Measurements from ENCODE around the gene SFRP5. TPM values are rescaled to one million over a fixed set of nuclear protein-coding genes. Genes with fewer than 3 reads are reported as not detected.

Gene SFRP5
- total RNA-seq, 1 donor from 2014 or later: 1.6 TPM

DNA sequence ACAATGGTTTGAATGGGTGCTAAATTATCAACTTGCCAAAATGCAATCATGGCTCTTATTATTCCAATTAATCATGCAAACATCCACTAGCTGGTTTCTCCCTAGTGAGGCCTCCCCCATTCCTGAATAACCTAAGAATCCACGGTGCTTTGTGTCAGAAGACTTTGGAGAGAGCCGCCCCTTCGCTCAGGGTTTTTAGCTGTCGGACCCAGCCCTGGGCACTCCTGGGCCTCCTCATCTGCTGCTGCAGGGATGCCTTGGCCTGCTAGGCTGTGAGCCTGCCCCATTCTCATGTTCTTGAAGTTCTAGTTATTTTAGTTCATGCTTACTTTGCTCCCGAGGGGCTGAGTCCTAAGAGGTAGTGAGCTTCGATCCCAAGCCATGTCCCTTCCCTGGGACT is 34.1 kb upstream of the SFRP5 start:
- Histone ChIP-seq H3K4me3 (ENCODE audit: low read length in 3 of 3) (no peak overlapping the region), H3K4me1 (ENCODE audit: control insufficient read depth in 3 of 3, insufficient read depth in 3 of 3, low read length in 3 of 3) (peaks cover 0 to 11% (median 7%) of the 10 kb centered on the region in 3 donors), H3K27me3 (ENCODE audit: control insufficient read depth in 3 of 3, insufficient read depth in 3 of 3, low read length in 3 of 3) (peaks cover 0 to 8% (median 0%) of the 10 kb centered on the region in 3 donors), H3K27ac (ENCODE audit: low read depth, low read length) (no peak overlapping the region), H3K36me3 (ENCODE audit: control insufficient read depth in 3 of 3, insufficient read depth in 3 of 3, low read length in 3 of 3) (no peaks in the 10 kb centered on the region), H3K9ac (ENCODE audit: low read depth in 1 of 3, low read length in 3 of 3) (no peak overlapping the region), H3K9me3 (ENCODE audit: control insufficient read depth in 3 of 3, low read length in 3 of 3) (no peaks in the 10 kb centered on the region)

DNA sequence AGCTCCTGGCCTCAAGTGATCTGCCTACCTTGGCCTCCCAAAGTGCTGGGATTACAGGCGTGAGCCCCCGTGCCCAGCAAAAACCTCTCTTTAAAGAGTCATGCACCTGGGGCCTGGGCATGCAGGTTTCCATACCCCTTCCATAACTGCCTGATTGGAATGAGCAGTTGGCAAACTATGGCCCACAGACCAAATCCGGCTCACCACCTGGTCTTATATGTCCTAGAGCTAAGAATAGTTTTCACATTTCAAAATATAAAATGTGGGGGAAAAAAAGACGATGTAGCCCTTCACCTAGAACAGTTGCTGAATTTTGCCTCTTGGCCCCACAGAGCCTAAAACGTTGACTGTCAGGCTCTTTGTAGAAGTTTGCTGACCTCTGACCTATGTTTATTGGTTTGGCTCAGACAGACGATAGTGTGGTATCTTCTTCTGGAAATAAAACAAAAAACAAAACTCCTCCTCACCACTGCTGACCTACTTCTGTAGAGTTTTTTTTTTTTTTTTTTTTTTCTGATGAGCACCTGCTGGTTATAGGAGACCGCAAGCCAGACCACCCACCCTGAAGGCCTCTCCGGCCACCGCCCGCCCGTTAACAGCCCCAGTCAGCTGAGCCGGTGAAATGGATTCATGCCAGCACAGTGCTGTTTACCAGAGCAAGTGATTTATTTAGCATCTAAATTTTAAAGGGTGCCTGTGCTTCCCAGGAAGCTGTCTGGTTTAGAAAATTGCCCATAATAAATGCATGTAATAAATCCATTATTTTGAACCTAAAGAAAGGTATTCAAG is 33.5 kb upstream of the SFRP5 start:
- no peaks in the 10 kb centered on the region for H3K36me3 ChIP-seq (ENCODE audit: control insufficient read depth in 3 of 3, insufficient read depth in 3 of 3, low read length in 3 of 3)
- no peaks in the 10 kb centered on the region for H3K9me3 ChIP-seq (ENCODE audit: control insufficient read depth in 3 of 3, low read length in 3 of 3)
- H3K4me1 ChIP-seq (ENCODE audit: control insufficient read depth in 3 of 3, insufficient read depth in 3 of 3, low read length in 3 of 3): peaks cover 0 to 11% (median 7%) of the 10 kb centered on the region in 3 donors
- H3K9ac ChIP-seq (ENCODE audit: low read depth in 1 of 3, low read length in 3 of 3): no peak overlapping the region
- H3K4me3 ChIP-seq (ENCODE audit: low read length in 3 of 3): no peak overlapping the region
- peaks cover 0 to 10% (median 0%) of the 10 kb centered on the region in 3 donors for H3K27me3 ChIP-seq (ENCODE audit: control insufficient read depth in 3 of 3, insufficient read depth in 3 of 3, low read length in 3 of 3)
- peak overlapping the region; percentile 66 for H3K27ac ChIP-seq (ENCODE audit: low read depth, low read length)

- Histone ChIP-seq H3K27ac (ENCODE audit: low read depth, low read length) (no peak overlapping the region), H3K4me1 (ENCODE audit: control insufficient read depth in 3 of 3, insufficient read depth in 3 of 3, low read length in 3 of 3) (peaks cover 0 to 11% (median 7%) of the 10 kb centered on the region in 3 donors), H3K9ac (ENCODE audit: low read depth in 1 of 3, low read length in 3 of 3) (no peak overlapping the region), H3K4me3 (ENCODE audit: low read length in 3 of 3) (no peak overlapping the region), H3K36me3 (ENCODE audit: control insufficient read depth in 3 of 3, insufficient read depth in 3 of 3, low read length in 3 of 3) (no peaks in the 10 kb centered on the region), H3K9me3 (ENCODE audit: control insufficient read depth in 3 of 3, low read length in 3 of 3) (peaks cover 0 to 8% (median 0%) of the 10 kb centered on the region in 3 donors), H3K27me3 (ENCODE audit: control insufficient read depth in 3 of 3, insufficient read depth in 3 of 3, low read length in 3 of 3) (peaks cover 3 to 16% (median 4%) of the 10 kb centered on the region in 3 donors)
Measured at GRCh38 chr10:97801422-97801821, 29.6 kb upstream of the SFRP5 start.

DNA sequence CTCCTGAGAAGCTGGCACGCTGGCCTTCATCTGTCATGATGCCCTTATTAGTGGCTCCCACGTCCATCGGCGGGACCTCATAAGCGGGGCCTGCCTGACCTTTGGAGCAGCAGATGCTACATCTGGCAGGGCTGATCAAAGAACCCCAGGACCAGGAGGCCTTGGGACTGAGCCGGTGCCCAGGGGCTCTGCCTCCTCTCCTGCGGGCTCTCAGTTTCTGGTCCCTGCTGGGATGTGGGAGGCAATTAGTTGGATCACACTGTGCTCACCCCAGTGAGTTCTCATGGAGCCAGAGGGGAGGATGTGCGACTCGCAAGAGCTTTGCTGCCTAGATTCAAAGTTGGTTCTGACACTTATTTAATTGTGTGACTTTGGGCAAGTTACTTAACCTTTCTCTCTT is 28.7 kb upstream of the SFRP5 start:
- Histone ChIP-seq H3K9ac (ENCODE audit: low read depth in 1 of 3, low read length in 3 of 3) (no peak overlapping the region), H3K27ac (ENCODE audit: low read depth, low read length) (no peak overlapping the region), H3K36me3 (ENCODE audit: control insufficient read depth in 3 of 3, insufficient read depth in 3 of 3, low read length in 3 of 3) (no peaks in the 10 kb centered on the region), H3K27me3 (ENCODE audit: control insufficient read depth in 3 of 3, insufficient read depth in 3 of 3, low read length in 3 of 3) (peaks cover 3 to 17% (median 4%) of the 10 kb centered on the region in 3 donors), H3K4me3 (ENCODE audit: low read length in 3 of 3) (no peak overlapping the region), H3K9me3 (ENCODE audit: control insufficient read depth in 3 of 3, low read length in 3 of 3) (peaks cover 0 to 8% (median 0%) of the 10 kb centered on the region in 3 donors), H3K4me1 (ENCODE audit: control insufficient read depth in 3 of 3, insufficient read depth in 3 of 3, low read length in 3 of 3) (peaks cover 0 to 6% (median 0%) of the 10 kb centered on the region in 3 donors)

DNA sequence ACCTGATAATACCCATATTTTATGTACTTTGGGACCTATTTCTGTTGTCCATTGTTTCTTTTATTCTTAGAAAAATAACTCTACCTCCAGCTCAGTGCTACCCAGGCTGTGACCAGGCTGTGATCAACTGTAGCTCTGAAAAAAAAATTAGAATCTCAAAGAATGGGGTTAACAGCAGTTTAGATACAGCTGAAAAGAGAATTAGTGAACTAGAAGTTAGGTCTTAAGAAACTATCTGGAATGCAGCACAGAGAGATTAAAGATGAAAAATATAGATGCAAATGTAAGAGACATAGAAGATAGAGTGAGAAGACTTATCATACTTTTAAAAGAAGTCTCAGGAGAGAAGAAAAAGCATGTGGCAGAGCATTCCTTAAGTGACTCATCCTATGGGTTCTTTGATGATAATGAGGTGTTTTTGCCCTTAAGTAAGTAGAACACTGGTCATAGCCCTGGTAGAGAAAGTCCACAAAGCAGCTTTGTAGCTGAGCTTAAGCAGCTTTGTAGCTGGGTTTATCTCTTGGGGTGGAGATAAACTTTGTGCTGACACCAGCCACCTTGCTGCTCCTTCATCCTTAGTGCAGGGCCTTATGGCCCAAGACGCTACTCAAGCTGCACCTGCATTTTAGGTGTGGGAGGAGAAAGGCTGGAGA is 27.3 kb upstream of the SFRP5 start:
- H3K27ac ChIP-seq (ENCODE audit: low read depth, low read length): no peak overlapping the region
- peaks cover 0 to 8% (median 0%) of the 10 kb centered on the region in 3 donors for H3K9me3 ChIP-seq (ENCODE audit: control insufficient read depth in 3 of 3, low read length in 3 of 3)
- H3K9ac ChIP-seq (ENCODE audit: low read depth in 1 of 3, low read length in 3 of 3): no peak overlapping the region
- H3K4me1 ChIP-seq (ENCODE audit: control insufficient read depth in 3 of 3, insufficient read depth in 3 of 3, low read length in 3 of 3): no peaks in the 10 kb centered on the region
- H3K36me3 ChIP-seq (ENCODE audit: control insufficient read depth in 3 of 3, insufficient read depth in 3 of 3, low read length in 3 of 3): no peaks in the 10 kb centered on the region
- H3K4me3 ChIP-seq (ENCODE audit: low read length in 3 of 3): no peak overlapping the region
- H3K27me3 ChIP-seq (ENCODE audit: control insufficient read depth in 3 of 3, insufficient read depth in 3 of 3, low read length in 3 of 3): peaks cover 3 to 17% (median 4%) of the 10 kb centered on the region in 3 donors

- Histone ChIP-seq H3K36me3 (ENCODE audit: control insufficient read depth in 3 of 3, insufficient read depth in 3 of 3, low read length in 3 of 3) (no peaks in the 10 kb centered on the region), H3K9ac (ENCODE audit: low read depth in 1 of 3, low read length in 3 of 3) (no peak overlapping the region), H3K4me1 (ENCODE audit: control insufficient read depth in 3 of 3, insufficient read depth in 3 of 3, low read length in 3 of 3) (peaks cover 0 to 3% (median 0%) of the 10 kb centered on the region in 3 donors), H3K27ac (ENCODE audit: low read depth, low read length) (no peak overlapping the region), H3K9me3 (ENCODE audit: control insufficient read depth in 3 of 3, low read length in 3 of 3) (peaks cover 0 to 8% (median 0%) of the 10 kb centered on the region in 3 donors), H3K27me3 (ENCODE audit: control insufficient read depth in 3 of 3, insufficient read depth in 3 of 3, low read length in 3 of 3) (peaks cover 5 to 15% (median 6%) of the 10 kb centered on the region in 3 donors), H3K4me3 (ENCODE audit: low read length in 3 of 3) (no peak overlapping the region)
Measured at GRCh38 chr10:97796651-97797050, 24.9 kb upstream of the SFRP5 start.

DNA sequence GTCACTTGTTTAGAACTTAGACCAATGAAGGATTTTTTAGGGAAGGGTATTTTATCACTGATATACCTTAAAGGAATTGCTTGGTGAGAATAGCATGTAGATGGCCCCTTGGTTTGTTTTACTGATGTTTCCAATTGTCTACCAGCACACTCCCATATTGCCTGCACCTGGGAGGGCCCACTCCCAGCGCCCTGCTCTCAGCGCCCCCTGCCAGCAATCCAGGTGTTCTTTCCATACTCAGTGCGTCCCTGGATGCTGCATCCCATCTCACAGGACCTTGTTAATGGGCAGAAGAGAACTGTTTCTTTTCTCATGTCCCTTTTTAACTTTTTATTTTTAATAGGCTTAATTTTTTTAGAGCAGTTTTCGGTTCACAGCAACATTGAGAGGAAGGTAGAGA is 24.1 kb upstream of the SFRP5 start:
- Histone ChIP-seq H3K9ac (ENCODE audit: low read depth in 1 of 3, low read length in 3 of 3) (no peak overlapping the region), H3K9me3 (ENCODE audit: control insufficient read depth in 3 of 3, low read length in 3 of 3) (peaks cover 0 to 8% (median 0%) of the 10 kb centered on the region in 3 donors), H3K4me3 (ENCODE audit: low read length in 3 of 3) (no peak overlapping the region), H3K27ac (ENCODE audit: low read depth, low read length) (no peak overlapping the region), H3K36me3 (ENCODE audit: control insufficient read depth in 3 of 3, insufficient read depth in 3 of 3, low read length in 3 of 3) (no peaks in the 10 kb centered on the region), H3K4me1 (ENCODE audit: control insufficient read depth in 3 of 3, insufficient read depth in 3 of 3, low read length in 3 of 3) (peaks cover 0 to 6% (median 0%) of the 10 kb centered on the region in 3 donors), H3K27me3 (ENCODE audit: control insufficient read depth in 3 of 3, insufficient read depth in 3 of 3, low read length in 3 of 3) (peaks cover 7 to 14% (median 13%) of the 10 kb centered on the region in 3 donors)

DNA sequence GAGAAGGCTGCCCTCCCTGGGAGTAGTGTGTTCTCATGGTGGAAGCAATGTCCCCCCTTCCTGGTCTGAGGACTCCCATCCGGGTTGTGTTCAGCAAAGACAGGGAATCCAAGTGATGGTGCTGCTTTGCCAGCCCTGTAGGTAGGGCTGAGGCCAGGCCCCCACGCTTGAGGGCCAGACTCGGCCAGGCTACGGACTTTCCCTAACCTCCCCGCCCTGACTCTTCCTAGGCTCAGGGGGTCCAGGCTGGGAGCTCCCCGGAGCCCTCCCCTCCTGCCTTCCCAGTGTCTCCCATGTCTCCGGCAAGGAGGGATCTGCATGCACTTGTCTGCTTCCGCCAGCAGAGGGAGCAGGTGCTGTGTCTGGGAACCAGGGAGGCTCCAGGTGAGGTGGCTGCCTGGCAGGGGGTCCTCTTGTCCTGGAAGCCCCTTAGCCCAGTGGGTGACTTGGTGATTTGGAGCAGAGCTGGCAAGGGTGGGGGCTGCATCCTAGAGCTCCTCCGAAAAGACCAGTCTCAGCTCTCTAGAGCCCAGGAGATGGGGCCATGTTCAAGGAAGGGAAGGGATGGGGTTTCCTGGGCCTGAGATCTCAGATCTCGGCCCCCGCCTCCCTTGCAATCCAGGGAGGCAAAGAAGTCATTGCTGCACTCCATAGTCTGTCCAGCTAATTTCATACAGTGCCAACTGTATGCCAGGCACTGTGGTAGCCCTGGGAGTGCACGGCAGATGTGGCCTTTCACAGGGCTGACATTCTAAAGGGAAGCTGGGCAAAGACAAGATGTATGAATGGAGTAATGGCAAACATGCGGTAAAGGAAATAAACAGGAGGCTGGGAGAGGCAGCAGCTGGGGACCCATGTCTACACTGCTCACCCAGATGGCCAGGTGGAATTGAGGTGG is 20.3 kb upstream of the SFRP5 start:
- Histone ChIP-seq H3K27ac (ENCODE audit: low read depth, low read length) (no peak overlapping the region), H3K4me3 (ENCODE audit: low read length in 3 of 3) (no peak overlapping the region), H3K9me3 (ENCODE audit: control insufficient read depth in 3 of 3, low read length in 3 of 3) (no peaks in the 10 kb centered on the region), H3K9ac (ENCODE audit: low read depth in 1 of 3, low read length in 3 of 3) (peak overlapping the region in 1 of 3 donors; percentile 8), H3K4me1 (ENCODE audit: control insufficient read depth in 3 of 3, insufficient read depth in 3 of 3, low read length in 3 of 3) (peaks cover 0 to 6% (median 6%) of the 10 kb centered on the region in 3 donors), H3K27me3 (ENCODE audit: control insufficient read depth in 3 of 3, insufficient read depth in 3 of 3, low read length in 3 of 3) (peaks cover 11 to 28% (median 21%) of the 10 kb centered on the region in 3 donors), H3K36me3 (ENCODE audit: control insufficient read depth in 3 of 3, insufficient read depth in 3 of 3, low read length in 3 of 3) (no peaks in the 10 kb centered on the region)

- Histone ChIP-seq H3K27ac (ENCODE audit: low read depth, low read length) (no peak overlapping the region), H3K36me3 (ENCODE audit: control insufficient read depth in 3 of 3, insufficient read depth in 3 of 3, low read length in 3 of 3) (no peaks in the 10 kb centered on the region), H3K4me1 (ENCODE audit: control insufficient read depth in 3 of 3, insufficient read depth in 3 of 3, low read length in 3 of 3) (peaks cover 0 to 6% (median 6%) of the 10 kb centered on the region in 3 donors), H3K9me3 (ENCODE audit: control insufficient read depth in 3 of 3, low read length in 3 of 3) (no peaks in the 10 kb centered on the region), H3K4me3 (ENCODE audit: low read length in 3 of 3) (no peak overlapping the region), H3K27me3 (ENCODE audit: control insufficient read depth in 3 of 3, insufficient read depth in 3 of 3, low read length in 3 of 3) (peaks cover 11 to 24% (median 21%) of the 10 kb centered on the region in 3 donors), H3K9ac (ENCODE audit: low read depth in 1 of 3, low read length in 3 of 3) (no peak overlapping the region)
Measured at GRCh38 chr10:97789770-97790397, 18.1 kb upstream of the SFRP5 start.
